Panc1 (cell line): ENCODE measurements around the gene DMGDH. TPM values are rescaled to one million over a fixed set of nuclear protein-coding genes. Genes with fewer than 3 reads are reported as not detected.

Source experiments
- ATAC-seq: fragments of 200-7000 bp; cut with Tn5 transposase; 2 replicates; pipeline ENCODE4 v1.9.1; 2020; ENCODE audit warnings: mild to moderate bottlenecking, moderate library complexity
- BruUV-seq: library from RNA; stranded (reverse); fragments of 400-500 nt; replicated peaks from 2 replicates; lab custom pipeline; 2021; lab: Mats Ljungman, UMichigan
- CTCF ChIA-PET: fragments of 300-600 bp; sonication (Branson Sonifier 250); formaldehyde crosslinking; loops from one replicate; lab custom pipeline; 2022; ENCODE audit warnings: antibody characterized with exemption; lab: Charles Lee
- POLR2A ChIA-PET: fragments of 300-600 bp; sonication (Branson Sonifier 250); formaldehyde crosslinking; loops from one replicate; lab custom pipeline; 2022; ENCODE audit warnings: antibody characterized with exemption; lab: Charles Lee
- DNase-seq: peaks from one replicate; pipeline ENCODE4 v3.0.0-alpha.2; 2010; ENCODE audit warnings: low read depth, low spot score
- H3K27ac ChIP-seq: 2 replicates; pipeline ENCODE4 v1.5.1; 2011; ENCODE audit warnings: mild to moderate bottlenecking, low read length, inconsistent platforms
- H3K27me3 ChIP-seq: fragments of 200-500 bp; sonication (Bioruptor generic); 2 replicates; pipeline ENCODE4 v1.6.0; 2014; ENCODE audit warnings: low read length, inconsistent platforms; ENCODE audit not compliant: control insufficient read depth, insufficient read depth
- H3K36me3 ChIP-seq: fragments of 200-500 bp; sonication (Bioruptor generic); 2 replicates; pipeline ENCODE4 v1.5.1; 2014; ENCODE audit warnings: inconsistent platforms, mild to moderate bottlenecking, low read length, moderate library complexity; ENCODE audit not compliant: control insufficient read depth, insufficient read depth
- H3K4me1 ChIP-seq: 2 replicates; pipeline ENCODE4 v1.5.1; 2011; ENCODE audit warnings: inconsistent platforms, mild to moderate bottlenecking, low read length, moderate library complexity; ENCODE audit not compliant: control insufficient read depth, insufficient read depth
- H3K4me3 ChIP-seq, 2 experiments: 2 replicates each; pipeline ENCODE4 v1.5.1; 2011 to 2012; ENCODE audit warnings: low read depth in 2 of 2, low read length in 2 of 2, mild to moderate bottlenecking in 2 of 2, inconsistent platforms in 1 of 2, moderate library complexity in 1 of 2
- H3K9me3 ChIP-seq: fragments of 200-500 bp; sonication (Bioruptor generic); 2 replicates; pipeline ENCODE4 v1.5.1; 2014; ENCODE audit warnings: low read depth, mild to moderate bottlenecking, inconsistent platforms, low read length, moderate library complexity; ENCODE audit not compliant: control insufficient read depth, insufficient read depth
- POLR2AphosphoS5 ChIP-seq: IDR thresholded peaks from 2 replicates; pipeline ENCODE4 v1.6.1; 2012; ENCODE audit warnings: mild to moderate bottlenecking, low read depth, low read length, moderate library complexity
- REST ChIP-seq, 2 experiments: IDR thresholded peaks; 2 replicates each; pipeline ENCODE4 v1.6.1; 2011 to 2012; ENCODE audit warnings: low read depth in 2 of 2, control low read depth in 1 of 2, low read length in 1 of 2, mild to moderate bottlenecking in 1 of 2, moderate library complexity in 1 of 2; ENCODE audit not compliant: insufficient read depth in 1 of 2
- SIN3A ChIP-seq: IDR thresholded peaks from 2 replicates; pipeline ENCODE4 v1.6.1; 2012; ENCODE audit warnings: low read depth, mild to moderate bottlenecking, low read length, moderate library complexity, borderline replicate concordance; ENCODE audit not compliant: insufficient read depth
- TCF7L2 ChIP-seq: IDR thresholded peaks from 2 replicates; pipeline ENCODE4 v1.6.1; 2011; ENCODE audit warnings: mild to moderate bottlenecking, low read depth, low read length, inconsistent platforms
- in situ Hi-C: cut with HindIII; loops from 2 replicates; pipeline ENCODE4 v1.10.0; 2016; ENCODE audit warnings: low sequenced_read_pairs, low pct_unique_long_range_greater_than_20kb
- intact Hi-C: fragments of 100-400 bp; cut with micrococcal nuclease; formaldehyde crosslinking; loops from one replicate; pipeline ENCODE4 v1.10.0; 2022; ENCODE audit not compliant: unreplicated experiment
- total RNA-seq: library from RNA; stranded (reverse); gene quantifications from one replicate; pipeline ENCODE4 v1.2.1, GENCODE V29; 2021; ENCODE audit not compliant: unreplicated experiment
- TF ChIP-seq, protein P1 (sequence below): fragments of 450-650 bp; IDR thresholded peaks from 2 replicates; pipeline ENCODE4 v1.5.1; 2017; ENCODE audit warnings: mild to moderate bottlenecking

DMGDH gene
- total RNA-seq, 1 experiment from 2014 or later = 0.54 TPM

- no peak for DNase-seq
- POLR2A ChIA-PET = no interaction called here
- intact Hi-C loops = no loop called here
Observed at GRCh38 chr5:79086116-79086515, 16.6 kb upstream of the DMGDH start.

DNA sequence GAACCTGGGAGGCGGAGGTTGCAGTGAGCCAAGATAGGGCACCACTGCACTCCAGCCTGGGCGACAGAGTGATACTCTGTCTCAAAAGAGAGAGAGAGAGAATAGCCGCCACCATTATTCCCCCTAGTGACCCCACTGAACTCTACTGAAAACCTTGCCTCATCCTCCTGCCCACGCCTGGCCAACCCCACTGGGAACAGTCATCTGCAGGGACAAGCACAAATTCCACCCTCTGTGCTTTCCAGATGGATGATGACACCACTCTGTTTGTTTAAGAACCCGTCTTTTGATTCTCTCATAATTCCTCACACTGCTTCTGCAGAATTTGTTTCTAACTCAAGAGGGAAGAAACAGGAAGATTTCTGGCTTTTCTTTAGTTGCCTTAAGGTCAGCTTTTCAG, 12.3 kb upstream of the DMGDH start:
- H3K9me3 ChIP-seq = no peaks in the 10 kb centered on the region
- POLR2A ChIA-PET = no interaction called here
- no peaks in the 10 kb centered on the region for H3K4me1 ChIP-seq
- no peak for ATAC-seq
- no TSS peak for BruUV-seq
- no peak overlapping the region for H3K27ac ChIP-seq
- no peak for TF ChIP-seq POLR2AphosphoS5
- no peak for TF ChIP-seq REST (IDR thresholded peaks at IDR 0.05; ENCODE audit: insufficient read depth in 1 of 2, low read depth in 2 of 2, low read length in 1 of 2)
- TF ChIP-seq, protein P1, sequence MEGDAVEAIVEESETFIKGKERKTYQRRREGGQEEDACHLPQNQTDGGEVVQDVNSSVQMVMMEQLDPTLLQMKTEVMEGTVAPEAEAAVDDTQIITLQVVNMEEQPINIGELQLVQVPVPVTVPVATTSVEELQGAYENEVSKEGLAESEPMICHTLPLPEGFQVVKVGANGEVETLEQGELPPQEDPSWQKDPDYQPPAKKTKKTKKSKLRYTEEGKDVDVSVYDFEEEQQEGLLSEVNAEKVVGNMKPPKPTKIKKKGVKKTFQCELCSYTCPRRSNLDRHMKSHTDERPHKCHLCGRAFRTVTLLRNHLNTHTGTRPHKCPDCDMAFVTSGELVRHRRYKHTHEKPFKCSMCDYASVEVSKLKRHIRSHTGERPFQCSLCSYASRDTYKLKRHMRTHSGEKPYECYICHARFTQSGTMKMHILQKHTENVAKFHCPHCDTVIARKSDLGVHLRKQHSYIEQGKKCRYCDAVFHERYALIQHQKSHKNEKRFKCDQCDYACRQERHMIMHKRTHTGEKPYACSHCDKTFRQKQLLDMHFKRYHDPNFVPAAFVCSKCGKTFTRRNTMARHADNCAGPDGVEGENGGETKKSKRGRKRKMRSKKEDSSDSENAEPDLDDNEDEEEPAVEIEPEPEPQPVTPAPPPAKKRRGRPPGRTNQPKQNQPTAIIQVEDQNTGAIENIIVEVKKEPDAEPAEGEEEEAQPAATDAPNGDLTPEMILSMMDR = no peak
- TF ChIP-seq TCF7L2 = no peak
- TF ChIP-seq SIN3A = no peak
- H3K36me3 ChIP-seq = no peaks in the 10 kb centered on the region
- DNase-seq = no peak
- intact Hi-C loops (no loop called here), in situ Hi-C loops (no loop called here)
- CTCF ChIA-PET = no interaction called here
- H3K4me3 ChIP-seq = no peak overlapping the region
- H3K27me3 ChIP-seq = peaks cover 4% of the 10 kb centered on the region; the same call in 1 of the 2 replicates

More at GRCh38 chr5:79086116-79086515, 16.6 kb upstream of the DMGDH start:
- Histone ChIP-seq H3K27me3 (no peaks in the 10 kb centered on the region), H3K4me1 (no peaks in the 10 kb centered on the region), H3K9me3 (no peaks in the 10 kb centered on the region), H3K4me3 (no peak overlapping the region), H3K27ac (no peak overlapping the region), H3K36me3 (no peaks in the 10 kb centered on the region)
- no peak for ATAC-seq
- in situ Hi-C loops = no loop called here
- no peak for TF ChIP-seq REST (IDR thresholded peaks at IDR 0.05; ENCODE audit: insufficient read depth in 1 of 2, low read depth in 2 of 2, low read length in 1 of 2)
- TF ChIP-seq POLR2AphosphoS5 = no peak
- no peak for TF ChIP-seq TCF7L2
- TF ChIP-seq, protein P1 = no peak
- TF ChIP-seq SIN3A = no peak
- CTCF ChIA-PET = no interaction called here
- no TSS peak for BruUV-seq
